B cell (primary cell): ENCODE data around the gene SNX14.

Experiments
- EZH2 ChIP-seq: IDR thresholded peaks from 2 replicates; pipeline ENCODE4 v1.6.1; 2012; ENCODE audit warnings: borderline replicate concordance, low read depth, mild to moderate bottlenecking, moderate library complexity, low read length; ENCODE audit not compliant: insufficient read depth, poor library complexity, severe bottlenecking
- TF ChIP-seq, protein P1 (sequence below): fragments of 200-600 bp; IDR thresholded peaks from one replicate; pipeline ENCODE4 v1.8.0; 2022; ENCODE audit warnings: antibody characterized with exemption, mild to moderate bottlenecking

DNA sequence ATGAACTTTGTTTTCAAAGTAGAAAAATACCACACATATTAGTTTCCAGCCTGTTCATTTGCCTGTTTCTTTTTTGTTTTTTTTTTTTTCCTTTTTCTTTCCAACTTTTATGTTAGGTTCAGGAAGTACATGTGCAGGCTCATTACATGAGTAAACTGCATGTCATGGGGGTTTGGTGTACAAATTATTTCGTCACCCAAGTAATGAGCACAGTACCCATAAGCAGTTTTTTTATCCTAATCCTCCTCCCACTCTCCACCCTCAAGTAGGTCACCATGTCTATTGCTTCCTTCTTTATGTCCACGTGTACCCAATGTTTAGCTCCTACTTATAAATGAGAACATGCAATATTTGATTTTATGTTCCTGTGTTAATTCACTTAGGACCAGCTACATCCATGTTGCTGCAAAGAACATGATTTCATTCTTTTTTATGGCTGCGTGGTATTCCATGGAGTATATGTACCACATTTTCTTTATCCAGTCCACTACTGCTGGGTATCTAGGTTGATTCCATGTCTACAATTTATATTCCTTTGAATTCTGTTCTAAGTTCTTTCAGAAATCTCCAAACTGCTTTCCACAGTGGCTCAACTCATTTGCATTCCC lies 31.8 kb downstream of the SNX14 start:
- TF ChIP-seq, protein P1, sequence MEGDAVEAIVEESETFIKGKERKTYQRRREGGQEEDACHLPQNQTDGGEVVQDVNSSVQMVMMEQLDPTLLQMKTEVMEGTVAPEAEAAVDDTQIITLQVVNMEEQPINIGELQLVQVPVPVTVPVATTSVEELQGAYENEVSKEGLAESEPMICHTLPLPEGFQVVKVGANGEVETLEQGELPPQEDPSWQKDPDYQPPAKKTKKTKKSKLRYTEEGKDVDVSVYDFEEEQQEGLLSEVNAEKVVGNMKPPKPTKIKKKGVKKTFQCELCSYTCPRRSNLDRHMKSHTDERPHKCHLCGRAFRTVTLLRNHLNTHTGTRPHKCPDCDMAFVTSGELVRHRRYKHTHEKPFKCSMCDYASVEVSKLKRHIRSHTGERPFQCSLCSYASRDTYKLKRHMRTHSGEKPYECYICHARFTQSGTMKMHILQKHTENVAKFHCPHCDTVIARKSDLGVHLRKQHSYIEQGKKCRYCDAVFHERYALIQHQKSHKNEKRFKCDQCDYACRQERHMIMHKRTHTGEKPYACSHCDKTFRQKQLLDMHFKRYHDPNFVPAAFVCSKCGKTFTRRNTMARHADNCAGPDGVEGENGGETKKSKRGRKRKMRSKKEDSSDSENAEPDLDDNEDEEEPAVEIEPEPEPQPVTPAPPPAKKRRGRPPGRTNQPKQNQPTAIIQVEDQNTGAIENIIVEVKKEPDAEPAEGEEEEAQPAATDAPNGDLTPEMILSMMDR: no peak
- no peak for TF ChIP-seq EZH2
